Panc1 (cell line): ENCODE data around the gene NUDT19. TPM values are rescaled to one million over a fixed set of nuclear protein-coding genes. Genes with fewer than 3 reads are reported as not detected.
"Not testable (repeated sequence)": the region's sequence is repeated elsewhere in the genome, so short reads cannot be mapped to it uniquely, and the experiment has no call there.

Experiments
- ATAC-seq: fragments of 200-7000 bp; cut with Tn5 transposase; 2 replicates; pipeline ENCODE4 v1.9.1; 2020; ENCODE audit warnings: mild to moderate bottlenecking, moderate library complexity
- BruUV-seq: library from RNA; stranded (reverse); fragments of 400-500 nt; replicated peaks from 2 replicates; lab custom pipeline; 2021; lab: Mats Ljungman, UMichigan
- CTCF ChIA-PET: fragments of 300-600 bp; sonication (Branson Sonifier 250); formaldehyde crosslinking; loops from one replicate; lab custom pipeline; 2022; ENCODE audit warnings: antibody characterized with exemption; lab: Charles Lee
- POLR2A ChIA-PET: fragments of 300-600 bp; sonication (Branson Sonifier 250); formaldehyde crosslinking; loops from one replicate; lab custom pipeline; 2022; ENCODE audit warnings: antibody characterized with exemption; lab: Charles Lee
- DNase-seq: peaks from one replicate; pipeline ENCODE4 v3.0.0-alpha.2; 2010; ENCODE audit warnings: low read depth, low spot score
- H3K27ac ChIP-seq: 2 replicates; pipeline ENCODE4 v1.5.1; 2011; ENCODE audit warnings: mild to moderate bottlenecking, low read length, inconsistent platforms
- H3K27me3 ChIP-seq: fragments of 200-500 bp; sonication (Bioruptor generic); 2 replicates; pipeline ENCODE4 v1.6.0; 2014; ENCODE audit warnings: low read length, inconsistent platforms; ENCODE audit not compliant: control insufficient read depth, insufficient read depth
- H3K36me3 ChIP-seq: fragments of 200-500 bp; sonication (Bioruptor generic); 2 replicates; pipeline ENCODE4 v1.5.1; 2014; ENCODE audit warnings: inconsistent platforms, mild to moderate bottlenecking, low read length, moderate library complexity; ENCODE audit not compliant: control insufficient read depth, insufficient read depth
- H3K4me1 ChIP-seq: 2 replicates; pipeline ENCODE4 v1.5.1; 2011; ENCODE audit warnings: inconsistent platforms, mild to moderate bottlenecking, low read length, moderate library complexity; ENCODE audit not compliant: control insufficient read depth, insufficient read depth
- H3K4me3 ChIP-seq, 2 experiments: 2 replicates each; pipeline ENCODE4 v1.5.1; 2011 to 2012; ENCODE audit warnings: low read depth in 2 of 2, low read length in 2 of 2, mild to moderate bottlenecking in 2 of 2, inconsistent platforms in 1 of 2, moderate library complexity in 1 of 2
- H3K9me3 ChIP-seq: fragments of 200-500 bp; sonication (Bioruptor generic); 2 replicates; pipeline ENCODE4 v1.5.1; 2014; ENCODE audit warnings: low read depth, mild to moderate bottlenecking, inconsistent platforms, low read length, moderate library complexity; ENCODE audit not compliant: control insufficient read depth, insufficient read depth
- REST ChIP-seq, 2 experiments: IDR thresholded peaks; 2 replicates each; pipeline ENCODE4 v1.6.1; 2011 to 2012; ENCODE audit warnings: low read depth in 2 of 2, control low read depth in 1 of 2, low read length in 1 of 2, mild to moderate bottlenecking in 1 of 2, moderate library complexity in 1 of 2; ENCODE audit not compliant: insufficient read depth in 1 of 2
- in situ Hi-C: cut with HindIII; loops from 2 replicates; pipeline ENCODE4 v1.10.0; 2016; ENCODE audit warnings: low sequenced_read_pairs, low pct_unique_long_range_greater_than_20kb
- intact Hi-C: fragments of 100-400 bp; cut with micrococcal nuclease; formaldehyde crosslinking; loops from one replicate; pipeline ENCODE4 v1.10.0; 2022; ENCODE audit not compliant: unreplicated experiment
- total RNA-seq: library from RNA; stranded (reverse); gene quantifications from one replicate; pipeline ENCODE4 v1.2.1, GENCODE V29; 2021; ENCODE audit not compliant: unreplicated experiment

NUDT19 gene
- total RNA-seq, 1 experiment from 2014 or later = 41.4 TPM

DNA sequence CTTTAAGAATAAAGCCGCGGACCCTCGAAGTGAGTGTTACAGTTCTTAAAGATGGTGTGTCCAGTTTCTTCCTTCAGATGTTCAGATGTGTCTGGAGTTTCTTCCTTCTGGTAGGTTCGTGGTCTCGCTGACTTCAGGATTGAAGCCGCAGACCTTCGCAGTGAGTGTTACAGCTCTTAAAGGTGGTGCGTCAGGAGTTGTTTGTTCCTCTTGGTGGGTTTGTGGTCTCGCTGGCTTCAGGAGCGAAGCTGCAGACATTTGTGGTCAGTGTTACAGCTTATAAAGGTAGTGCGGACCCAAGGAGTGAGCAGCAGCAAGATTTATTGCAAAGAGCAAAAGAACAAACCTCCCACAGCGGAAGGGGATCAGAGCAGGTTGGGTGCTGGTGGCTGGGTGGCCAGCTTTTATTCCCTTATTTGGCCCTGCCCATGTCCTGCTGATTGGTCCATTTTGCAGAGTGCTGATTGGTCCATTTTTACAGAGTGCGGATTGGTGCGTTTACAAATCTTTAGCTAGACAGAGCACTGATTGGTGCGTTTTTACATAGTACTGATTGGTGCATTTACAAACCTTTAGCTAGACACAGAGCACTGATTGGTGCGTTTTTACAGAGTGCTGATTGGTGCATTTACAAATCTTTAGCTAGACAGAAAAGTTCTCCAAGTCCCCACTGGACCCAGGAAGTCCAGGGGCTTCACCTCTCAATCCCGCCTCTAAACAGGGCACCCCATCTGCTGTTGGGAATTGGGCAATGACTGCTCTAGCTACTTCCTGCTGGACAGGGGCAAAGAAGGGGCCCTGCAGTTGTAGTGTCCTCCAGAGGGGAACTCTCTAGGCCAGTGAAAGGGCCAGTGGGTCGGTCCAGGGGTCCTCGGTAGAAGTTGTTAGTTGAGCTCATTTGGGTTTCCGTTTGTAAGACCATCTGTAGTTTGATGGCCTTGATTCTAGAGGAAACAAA is 1.8 kb downstream of the NUDT19 start:
- peak overlapping the region; percentile 78 to 83 for H3K4me3 ChIP-seq
- in situ Hi-C loops, DNase-seq, H3K9me3 ChIP-seq, intact Hi-C loops, ATAC-seq, CTCF ChIA-PET, H3K27me3 ChIP-seq, H3K36me3 ChIP-seq: not testable (repeated sequence)
- BruUV-seq = TSS peak; percentile 81
- peaks cover 13% of the 10 kb centered on the region for H3K4me1 ChIP-seq
- POLR2A ChIA-PET = interaction anchor here (0.6 to 0.7 kb wide), 2 partner anchors 14 to 252 kb away, joined by 8 to 10 read pairs; no protein-coding TSS in a partner anchor
- TF ChIP-seq REST (IDR thresholded peaks at IDR 0.05; ENCODE audit: insufficient read depth in 1 of 2, low read depth in 2 of 2, low read length in 1 of 2) = peak in 1 of 2 experiments; percentile 39; a peak in 1 of 4 replicates
- H3K27ac ChIP-seq = peak overlapping the region; percentile 96

- H3K27me3 ChIP-seq, H3K36me3 ChIP-seq, in situ Hi-C loops, intact Hi-C loops, H3K9me3 ChIP-seq, POLR2A ChIA-PET, CTCF ChIA-PET, ATAC-seq, DNase-seq: not testable (repeated sequence)
- Histone ChIP-seq H3K4me3 (peak overlapping the region; percentile 78 to 83), H3K27ac (peak overlapping the region; percentile 48; the same call in 1 of the 2 replicates), H3K4me1 (peaks cover 13% of the 10 kb centered on the region)
- BruUV-seq = TSS peak; percentile 43
Observed at GRCh38 chr19:32694316-32694715, 2.7 kb downstream of the NUDT19 start.

DNA sequence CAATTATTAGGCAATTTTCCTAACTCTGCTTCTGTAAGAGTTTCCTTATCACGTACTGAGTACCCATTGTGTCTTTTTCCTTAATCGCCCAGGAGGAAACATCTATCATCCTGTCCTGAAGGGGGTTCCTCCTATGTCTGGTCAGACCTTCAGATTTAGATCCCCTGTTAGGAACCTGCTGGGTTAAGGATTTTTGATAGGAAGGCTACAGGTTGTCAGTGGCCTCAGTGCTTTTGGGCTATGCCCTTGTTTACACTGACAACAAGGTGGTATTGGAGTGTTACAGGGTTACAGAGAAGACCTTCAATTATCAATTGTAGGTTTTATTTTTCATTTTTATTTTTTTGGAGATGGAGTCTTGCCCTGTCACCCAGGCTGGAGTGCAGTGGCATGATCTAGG is 3.2 kb downstream of the NUDT19 start:
- ATAC-seq, H3K27ac ChIP-seq, H3K27me3 ChIP-seq, in situ Hi-C loops, DNase-seq, BruUV-seq, intact Hi-C loops, POLR2A ChIA-PET, H3K36me3 ChIP-seq, CTCF ChIA-PET, H3K9me3 ChIP-seq: not testable (repeated sequence)
- Histone ChIP-seq H3K4me1 (peaks cover 13% of the 10 kb centered on the region), H3K4me3 (peak overlapping the region; percentile 78 to 83; a peak in 2 of 4 replicates)

DNA sequence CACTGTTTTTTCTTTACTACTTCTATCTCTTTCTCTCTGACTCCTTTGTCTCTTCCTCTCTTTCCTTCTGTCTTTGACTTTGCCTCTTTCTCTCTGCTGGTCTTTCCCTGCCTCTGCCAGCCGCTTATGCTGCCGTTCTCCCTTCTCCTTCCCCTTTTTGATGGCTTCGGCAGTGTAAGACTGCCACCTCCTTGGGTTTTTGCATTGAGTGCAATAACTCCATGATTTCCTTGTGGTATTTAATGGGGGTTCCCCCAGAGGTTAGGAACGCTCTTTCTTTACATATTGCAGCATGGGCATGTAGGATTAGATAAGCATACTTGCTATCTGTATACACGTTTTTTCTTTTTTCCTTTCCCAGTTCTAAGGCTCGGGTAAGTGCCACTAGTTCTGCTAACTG is 3.9 kb downstream of the NUDT19 start:
- H3K4me1 ChIP-seq = peaks cover 11% of the 10 kb centered on the region
- H3K36me3 ChIP-seq, in situ Hi-C loops, H3K9me3 ChIP-seq, DNase-seq, ATAC-seq, H3K27ac ChIP-seq, CTCF ChIA-PET, H3K27me3 ChIP-seq, POLR2A ChIA-PET, intact Hi-C loops, H3K4me3 ChIP-seq, BruUV-seq: not testable (repeated sequence)

DNA sequence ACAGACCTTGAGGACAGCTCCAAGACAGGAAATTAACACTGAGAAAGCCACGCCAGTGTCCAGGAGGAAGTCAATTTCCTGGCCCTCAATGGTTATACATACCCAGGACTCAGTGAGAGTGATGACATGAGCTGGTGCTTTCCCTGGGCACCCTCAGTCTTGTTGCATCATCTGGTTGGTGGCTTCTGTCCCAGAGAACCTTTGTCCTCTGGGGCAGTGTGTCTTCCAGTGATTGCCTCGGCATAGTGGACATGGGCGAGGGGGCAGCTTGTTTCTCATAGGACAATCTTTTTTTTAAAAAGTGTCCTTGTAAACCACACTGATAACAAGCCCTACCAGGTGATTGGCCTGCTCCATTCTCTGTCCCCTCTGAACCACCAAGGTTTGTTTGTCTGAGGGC is 5.2 kb downstream of the NUDT19 start:
- BruUV-seq, POLR2A ChIA-PET, H3K27ac ChIP-seq, H3K4me1 ChIP-seq, in situ Hi-C loops, ATAC-seq, intact Hi-C loops, H3K27me3 ChIP-seq, H3K4me3 ChIP-seq, DNase-seq, CTCF ChIA-PET, H3K9me3 ChIP-seq: not testable (repeated sequence)
- H3K36me3 ChIP-seq = peaks cover 12% of the 10 kb centered on the region

DNA sequence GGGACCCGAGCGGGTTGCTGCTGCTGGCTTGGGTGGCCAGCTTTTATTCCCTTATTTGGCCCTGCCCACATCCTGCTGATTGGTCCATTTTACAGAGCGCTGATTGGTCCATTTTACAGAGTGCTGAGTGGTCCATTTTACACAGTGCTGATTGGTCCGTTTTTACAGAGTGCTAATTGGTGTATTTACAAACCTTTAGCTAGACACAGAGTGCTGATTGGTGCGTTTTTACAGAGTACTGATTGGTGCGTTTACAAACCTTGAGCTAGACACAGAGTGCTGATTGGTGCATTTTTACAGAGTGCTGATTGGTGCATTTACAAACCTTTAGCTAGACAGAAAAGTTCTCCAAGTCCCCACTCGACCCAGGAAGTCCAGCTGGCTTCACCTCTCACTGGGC is 8.5 kb downstream of the NUDT19 start:
- ATAC-seq, DNase-seq, H3K4me1 ChIP-seq, BruUV-seq, intact Hi-C loops, in situ Hi-C loops, H3K27ac ChIP-seq, CTCF ChIA-PET, H3K4me3 ChIP-seq, H3K27me3 ChIP-seq, POLR2A ChIA-PET: not testable (repeated sequence)
- H3K36me3 ChIP-seq = peaks cover 12% of the 10 kb centered on the region
- H3K9me3 ChIP-seq = peaks cover 15% of the 10 kb centered on the region; the same call in 1 of the 2 replicates
